Stimulated activated CD4-positive, alpha-beta T cell treated with anti-CD3 and anti-CD28 coated beads, Interleukin-1b, Interleukin-23, amount 100 ng/mL, for 24 hours (primary cell): ENCODE data around the gene TTLL9.
"Not testable (repeated sequence)": the region's sequence is repeated elsewhere in the genome, so short reads cannot be mapped to it uniquely, and the experiment has no call there.

Experiments used
- DNase-seq, 4 experiments: peaks; one replicate each; pipeline ENCODE4 v3.0.0-alpha.2; 2020; ENCODE audit warnings: low read depth in 4 of 4, low spot score in 1 of 4

Gene TTLL9, protein sequence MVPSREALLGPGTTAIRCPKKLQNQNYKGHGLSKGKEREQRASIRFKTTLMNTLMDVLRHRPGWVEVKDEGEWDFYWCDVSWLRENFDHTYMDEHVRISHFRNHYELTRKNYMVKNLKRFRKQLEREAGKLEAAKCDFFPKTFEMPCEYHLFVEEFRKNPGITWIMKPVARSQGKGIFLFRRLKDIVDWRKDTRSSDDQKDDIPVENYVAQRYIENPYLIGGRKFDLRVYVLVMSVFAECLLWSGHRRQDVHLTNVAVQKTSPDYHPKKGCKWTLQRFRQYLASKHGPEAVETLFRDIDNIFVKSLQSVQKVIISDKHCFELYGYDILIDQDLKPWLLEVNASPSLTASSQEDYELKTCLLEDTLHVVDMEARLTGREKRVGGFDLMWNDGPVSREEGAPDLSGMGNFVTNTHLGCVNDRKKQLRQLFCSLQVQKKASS

DNA sequence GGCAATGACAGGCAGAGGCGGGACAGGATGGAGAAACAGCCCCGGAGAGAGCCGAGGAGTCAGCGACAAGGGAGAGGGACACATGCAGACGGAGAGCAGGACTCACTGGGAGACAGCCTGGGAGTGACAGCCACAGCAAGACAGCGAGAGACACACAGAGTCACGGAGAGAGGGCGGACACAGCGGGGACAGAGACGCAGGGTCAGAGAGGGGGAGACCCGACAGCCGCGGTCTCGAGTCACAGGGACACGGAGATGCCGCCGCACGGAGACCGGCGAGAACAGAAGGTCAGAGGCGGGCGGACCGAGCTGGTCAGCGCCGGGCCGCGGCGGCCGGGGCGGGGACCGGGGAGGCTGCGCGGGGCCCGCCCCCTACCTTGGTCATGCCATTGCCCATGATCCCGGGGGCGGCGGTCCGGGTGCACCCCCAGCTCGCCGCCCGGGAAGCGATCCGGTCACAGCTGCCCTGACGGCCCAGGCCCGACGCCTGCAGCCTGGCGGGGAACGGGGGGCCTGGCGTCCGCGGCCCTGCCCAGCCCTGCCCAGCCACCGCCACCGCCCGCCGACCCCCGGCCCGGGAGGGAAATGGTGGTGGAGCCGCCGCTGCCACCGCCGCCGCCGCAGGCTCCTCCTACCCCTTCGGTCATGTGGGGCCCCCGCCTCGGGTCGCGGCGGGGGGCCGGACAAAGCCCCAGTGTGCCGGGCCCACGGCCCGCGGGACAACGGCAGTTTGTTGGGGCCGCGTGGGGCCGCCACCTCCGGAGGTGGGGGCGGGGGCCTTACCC, at the start of gene TTLL9, which contains the start of gene DUSP15:
TSS of gene TTLL9 (plus strand) at position 693 of the 784 bp plus-strand sequence. CDS start 493 bp downstream, outside the sequence.
TSS of gene DUSP15 (minus strand) at position 586 of the 784 bp plus-strand sequence. CDS start at position 396, 190 bp downstream.
- no peak for DNase-seq

DNA sequence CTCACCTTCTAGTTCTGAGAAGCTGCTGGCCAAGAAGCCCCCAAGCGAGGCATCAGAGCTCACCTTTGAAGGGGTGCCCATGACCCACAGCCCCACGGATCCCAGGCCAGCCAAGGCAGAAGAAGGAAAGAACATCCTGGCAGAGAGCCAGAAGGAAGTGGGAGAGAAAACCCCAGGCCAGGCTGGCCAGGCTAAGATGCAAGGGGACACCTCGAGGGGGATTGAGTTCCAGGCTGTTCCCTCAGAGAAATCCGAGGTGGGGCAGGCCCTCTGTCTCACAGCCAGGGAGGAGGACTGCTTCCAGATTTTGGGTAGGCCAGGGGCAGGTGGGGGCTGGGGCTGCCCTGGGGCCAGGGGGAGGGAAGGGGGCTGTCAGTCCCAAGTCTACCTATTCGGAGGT, 49.0 kb upstream of the TTLL9 start:
- no peak for DNase-seq

DNA sequence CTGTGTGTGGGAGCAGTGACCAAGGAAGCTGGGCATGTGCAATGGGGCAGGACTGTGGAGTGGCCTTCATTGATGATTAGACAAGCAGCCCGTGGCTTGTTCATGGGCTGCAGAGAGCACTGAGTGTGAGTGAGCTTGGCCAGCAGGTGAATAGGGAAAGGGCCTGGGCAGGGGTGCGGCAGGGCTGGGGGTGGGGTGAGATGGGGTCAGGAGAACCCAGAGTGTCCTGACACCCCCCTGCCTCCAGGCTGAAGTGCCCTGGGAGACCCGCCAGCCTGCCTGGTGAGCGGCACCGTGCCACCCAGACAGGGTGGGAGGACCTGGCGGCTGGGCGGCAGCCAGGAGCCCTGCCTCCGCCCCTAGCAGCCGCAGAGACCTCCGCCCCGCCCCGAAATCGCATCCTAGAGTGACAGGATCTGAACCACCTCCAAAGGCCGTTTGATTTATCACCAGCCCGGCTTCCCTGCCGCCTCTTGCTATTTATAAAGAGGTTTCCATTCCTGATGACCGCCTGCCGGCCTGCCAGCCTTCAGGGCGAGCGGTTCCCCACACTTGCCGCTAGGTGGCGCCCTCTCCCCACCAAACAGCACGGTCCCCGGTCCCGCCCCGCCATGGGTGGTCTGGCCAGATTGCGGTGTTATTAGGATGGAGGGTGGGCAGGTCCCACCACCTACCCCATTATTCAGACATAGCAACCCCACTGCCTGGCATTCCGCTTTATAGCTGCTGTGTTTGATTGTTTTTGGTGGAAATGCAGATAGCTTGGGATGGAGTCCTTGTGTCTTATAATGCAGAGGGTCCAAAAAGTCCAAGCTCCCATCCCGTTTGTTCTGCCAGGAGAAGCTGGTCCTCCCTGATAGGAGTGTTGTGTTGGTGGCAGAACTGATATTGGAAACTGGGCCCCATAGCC, 47.8 kb upstream of the TTLL9 start:
- peak; percentile 58 to 79 (median 62) for DNase-seq

- no peak for DNase-seq
Observed at GRCh38 chr20:31823360-31824124, 46.9 kb upstream of the TTLL9 start.

DNA sequence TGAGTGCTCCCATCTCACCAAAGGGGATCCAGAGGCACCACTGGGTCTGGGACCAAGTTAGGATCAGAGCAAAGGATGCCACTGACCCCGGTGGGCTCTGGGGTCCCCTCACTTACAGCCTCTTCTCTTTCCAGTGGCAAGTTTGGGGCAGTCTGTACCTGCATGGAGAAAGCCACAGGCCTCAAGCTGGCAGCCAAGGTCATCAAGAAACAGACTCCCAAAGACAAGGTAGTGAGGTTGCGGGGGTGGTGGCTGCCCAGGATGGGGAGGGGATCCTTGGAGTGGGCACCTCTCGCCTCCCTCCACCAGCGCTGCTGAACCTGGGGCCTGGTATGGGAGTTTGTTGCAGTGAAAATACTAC, 46.3 kb upstream of the TTLL9 start:
- no peak for DNase-seq

- DNase-seq = no peak
Observed at GRCh38 chr20:31824554-31825313, 45.7 kb upstream of the TTLL9 start.

GRCh38 chr20:31826074-31826473, 44.4 kb upstream of the TTLL9 start:
- DNase-seq = no peak

DNA sequence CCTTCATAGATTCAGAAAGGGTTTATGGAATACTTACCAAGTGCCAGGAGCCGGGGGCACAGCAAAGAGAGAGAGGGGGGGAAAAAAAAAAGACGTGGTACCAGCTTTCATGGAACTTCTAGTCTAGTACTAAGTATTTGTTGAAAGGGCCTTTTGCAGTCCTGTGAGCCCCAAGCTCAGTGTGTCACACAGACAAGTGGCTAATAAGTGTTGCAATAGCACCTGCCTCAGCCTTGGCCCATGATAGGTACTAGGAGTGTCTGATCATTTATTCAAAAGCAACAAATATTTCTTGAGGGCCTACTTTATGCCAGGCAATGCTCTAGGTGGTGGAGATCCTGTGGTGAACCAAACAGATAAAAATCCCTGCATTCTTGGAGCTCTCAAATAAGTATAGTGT, 43.4 kb upstream of the TTLL9 start:
- no peak for DNase-seq

GRCh38 chr20:31828016-31828415, 42.4 kb upstream of the TTLL9 start:
- DNase-seq = not testable (repeated sequence)

DNA sequence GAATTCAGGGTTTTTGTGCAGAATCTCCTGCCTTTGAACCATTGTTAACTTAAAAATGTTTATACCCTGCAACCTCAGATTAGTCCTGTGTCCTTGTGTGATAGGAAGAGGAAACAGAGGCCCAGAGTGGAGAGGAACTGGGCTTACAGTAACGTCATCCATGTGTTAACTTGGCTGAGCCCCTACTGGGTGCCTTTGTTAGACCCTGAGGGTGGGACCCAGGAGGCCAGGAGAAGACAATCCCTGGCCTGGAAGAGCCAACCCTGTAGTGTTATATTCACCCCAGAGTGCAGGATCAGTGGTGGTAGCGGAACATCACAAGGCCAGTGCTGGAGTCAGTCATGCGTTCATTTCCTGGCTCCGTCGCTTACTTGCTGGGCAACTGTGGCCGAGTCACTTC, 40.7 kb upstream of the TTLL9 start:
- DNase-seq = no peak

GRCh38 chr20:31830406-31830981, 39.9 kb upstream of the TTLL9 start:
- no peak for DNase-seq

- no peak for DNase-seq
Observed at GRCh38 chr20:31831211-31831610, 39.2 kb upstream of the TTLL9 start.

DNA sequence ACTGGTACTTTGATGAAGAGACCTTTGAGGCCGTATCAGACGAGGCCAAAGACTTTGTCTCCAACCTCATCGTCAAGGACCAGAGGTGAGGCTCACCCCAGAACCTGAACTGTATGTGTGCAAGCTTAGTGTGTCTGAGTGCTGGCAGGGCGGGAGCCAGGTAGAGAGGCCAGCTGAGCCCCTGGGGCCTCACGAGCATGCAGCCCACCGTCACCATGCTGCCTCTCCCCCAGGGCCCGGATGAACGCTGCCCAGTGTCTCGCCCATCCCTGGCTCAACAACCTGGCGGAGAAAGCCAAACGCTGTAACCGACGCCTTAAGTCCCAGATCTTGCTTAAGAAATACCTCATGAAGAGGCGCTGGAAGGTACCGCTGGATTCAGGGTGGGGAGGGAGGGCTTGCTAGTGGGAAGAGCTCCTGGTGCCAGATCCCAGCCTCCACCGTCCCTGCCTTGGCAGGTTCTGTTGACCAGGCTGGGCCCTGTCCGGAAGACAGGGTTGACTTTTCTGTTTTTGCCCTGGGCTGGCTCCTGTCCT, 38.6 kb upstream of the TTLL9 start:
- DNase-seq = no peak

GRCh38 chr20:31833130-31833930, 37.1 kb upstream of the TTLL9 start:
- peak; percentile 29 to 57 (median 44) for DNase-seq

DNA sequence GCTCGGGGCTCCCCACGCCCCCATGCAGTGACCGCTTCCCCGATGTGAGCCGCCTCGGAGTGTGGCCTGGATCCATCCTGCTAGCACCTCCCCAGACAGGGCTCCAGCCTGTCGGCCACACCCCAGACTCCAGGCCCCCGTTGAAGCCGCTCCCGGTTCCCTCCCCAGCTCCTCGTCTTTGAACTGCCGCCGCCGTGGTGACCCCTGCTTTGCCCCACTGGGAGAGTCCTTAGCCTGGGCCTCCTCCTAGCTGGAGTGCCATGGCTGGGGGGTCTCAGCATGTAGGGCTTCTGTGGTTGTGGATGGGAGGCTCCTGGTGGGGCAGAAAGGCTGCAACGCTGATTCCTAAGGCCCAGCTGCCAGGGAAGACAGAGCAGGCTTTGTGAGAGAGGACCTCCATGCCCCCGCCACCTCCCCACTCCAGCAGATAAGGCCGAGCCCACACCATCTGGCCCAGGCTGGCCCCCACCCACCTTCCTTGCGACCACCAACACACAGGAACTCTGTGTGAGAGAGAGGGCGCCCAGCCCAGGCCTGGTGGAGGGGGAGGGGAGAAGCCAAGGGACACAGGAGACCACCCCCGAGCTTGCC, 36.4 kb upstream of the TTLL9 start:
- DNase-seq = no peak

GRCh38 chr20:31835554-31835953, 34.9 kb upstream of the TTLL9 start:
- DNase-seq = no peak

GRCh38 chr20:31835977-31836852, 34.2 kb upstream of the TTLL9 start:
- no peak for DNase-seq
